IPS-15b (cell line): ENCODE data around the gene KNCN.
A peak's percentile ranks its signal among the peaks of the same experiment; 100 is the strongest.

Source experiments
- H3K27me3 ChIP-seq: one replicate; pipeline ENCODE4 v1.6.1; 2013; ENCODE audit warnings: low read length; ENCODE audit not compliant: control insufficient read depth, insufficient read depth
- H3K36me3 ChIP-seq: one replicate; pipeline ENCODE4 v1.6.1; 2013; ENCODE audit warnings: low read length; ENCODE audit not compliant: control insufficient read depth, insufficient read depth
- H3K4me1 ChIP-seq: one replicate; pipeline ENCODE4 v1.6.1; 2013; ENCODE audit warnings: mild to moderate bottlenecking, low read length; ENCODE audit not compliant: control insufficient read depth, insufficient read depth
- H3K4me3 ChIP-seq: one replicate; pipeline ENCODE4 v1.5.1; 2013; ENCODE audit warnings: low read depth, low read length
- H3K9ac ChIP-seq: one replicate; pipeline ENCODE4 v1.6.1; 2013; ENCODE audit warnings: low read depth, mild to moderate bottlenecking, low read length
- H3K9me3 ChIP-seq: one replicate; pipeline ENCODE4 v1.6.1; 2013; ENCODE audit warnings: mild to moderate bottlenecking, low read length; ENCODE audit not compliant: control insufficient read depth, insufficient read depth

KNCN gene

GRCh38 chr1:46517010-46517600 lies 34.3 kb downstream of the KNCN start:
- H3K36me3 ChIP-seq: no peaks in the 10 kb centered on the region
- peak overlapping the region; percentile 36 for H3K4me3 ChIP-seq
- H3K9ac ChIP-seq: no peak overlapping the region
- H3K4me1 ChIP-seq: peaks cover 31% of the 10 kb centered on the region
- H3K9me3 ChIP-seq: no peaks in the 10 kb centered on the region
- peaks cover 76% of the 10 kb centered on the region for H3K27me3 ChIP-seq

GRCh38 chr1:46516200-46516950 lies 35.1 kb downstream of the KNCN start:
- no peaks in the 10 kb centered on the region for H3K36me3 ChIP-seq
- no peak overlapping the region for H3K9ac ChIP-seq
- H3K4me1 ChIP-seq: peaks cover 33% of the 10 kb centered on the region
- peak overlapping the region; percentile 36 for H3K4me3 ChIP-seq
- H3K27me3 ChIP-seq: peaks cover 76% of the 10 kb centered on the region
- no peaks in the 10 kb centered on the region for H3K9me3 ChIP-seq

GRCh38 chr1:46515576-46515975 lies 35.9 kb downstream of the KNCN start:
- H3K27me3 ChIP-seq: peaks cover 73% of the 10 kb centered on the region
- H3K4me3 ChIP-seq: no peak overlapping the region
- peaks cover 34% of the 10 kb centered on the region for H3K4me1 ChIP-seq
- H3K9me3 ChIP-seq: no peaks in the 10 kb centered on the region
- no peaks in the 10 kb centered on the region for H3K36me3 ChIP-seq
- no peak overlapping the region for H3K9ac ChIP-seq

- Histone ChIP-seq H3K27me3 (peaks cover 71% of the 10 kb centered on the region), H3K9ac (no peak overlapping the region), H3K36me3 (no peaks in the 10 kb centered on the region), H3K9me3 (no peaks in the 10 kb centered on the region), H3K4me3 (no peak overlapping the region), H3K4me1 (peaks cover 26% of the 10 kb centered on the region)
These were observed 37.9 kb downstream of the KNCN start for GRCh38 chr1:46513536-46513935.

- no peaks in the 10 kb centered on the region for H3K36me3 ChIP-seq
- H3K9ac ChIP-seq: no peak overlapping the region
- H3K9me3 ChIP-seq: no peaks in the 10 kb centered on the region
- H3K4me1 ChIP-seq: peaks cover 20% of the 10 kb centered on the region
- peaks cover 63% of the 10 kb centered on the region for H3K27me3 ChIP-seq
- no peak overlapping the region for H3K4me3 ChIP-seq
These were observed 38.7 kb downstream of the KNCN start for GRCh38 chr1:46512792-46513190.

- H3K9ac ChIP-seq: no peak overlapping the region
- no peak overlapping the region for H3K4me3 ChIP-seq
- H3K4me1 ChIP-seq: peaks cover 17% of the 10 kb centered on the region
These were observed 39.2 kb downstream of the KNCN start for GRCh38 chr1:46512135-46512791.

GRCh38 chr1:46510998-46511365 lies 40.5 kb downstream of the KNCN start:
- Histone ChIP-seq H3K4me1 (peaks cover 8% of the 10 kb centered on the region), H3K9me3 (no peaks in the 10 kb centered on the region), H3K36me3 (no peaks in the 10 kb centered on the region), H3K27me3 (peaks cover 59% of the 10 kb centered on the region), H3K4me3 (no peak overlapping the region), H3K9ac (no peak overlapping the region)

More at GRCh38 chr1:46512135-46512791, 39.2 kb downstream of the KNCN start:
- Histone ChIP-seq H3K36me3 (no peaks in the 10 kb centered on the region), H3K9me3 (no peaks in the 10 kb centered on the region), H3K27me3 (peaks cover 65% of the 10 kb centered on the region)

- no peaks in the 10 kb centered on the region for H3K36me3 ChIP-seq
- no peak overlapping the region for H3K9ac ChIP-seq
- H3K9me3 ChIP-seq: no peaks in the 10 kb centered on the region
- peaks cover 8% of the 10 kb centered on the region for H3K4me1 ChIP-seq
- no peak overlapping the region for H3K4me3 ChIP-seq
- H3K27me3 ChIP-seq: peaks cover 54% of the 10 kb centered on the region
These were observed 41.0 kb downstream of the KNCN start for GRCh38 chr1:46510341-46510997.

- peaks cover 39% of the 10 kb centered on the region for H3K27me3 ChIP-seq
- no peaks in the 10 kb centered on the region for H3K9me3 ChIP-seq
- H3K4me1 ChIP-seq: peaks cover 8% of the 10 kb centered on the region
- no peak overlapping the region for H3K9ac ChIP-seq
- no peaks in the 10 kb centered on the region for H3K36me3 ChIP-seq
- H3K4me3 ChIP-seq: no peak overlapping the region
These were observed 42.7 kb downstream of the KNCN start for GRCh38 chr1:46508757-46509156.

- peaks cover 4% of the 10 kb centered on the region for H3K4me1 ChIP-seq
- H3K9me3 ChIP-seq: no peaks in the 10 kb centered on the region
- no peak overlapping the region for H3K9ac ChIP-seq
- no peak overlapping the region for H3K4me3 ChIP-seq
- peaks cover 42% of the 10 kb centered on the region for H3K27me3 ChIP-seq
- H3K36me3 ChIP-seq: no peaks in the 10 kb centered on the region
These were observed 44.8 kb downstream of the KNCN start for GRCh38 chr1:46506470-46507219.

GRCh38 chr1:46503421-46503820 lies 48.0 kb downstream of the KNCN start:
- Histone ChIP-seq H3K27me3 (peaks cover 51% of the 10 kb centered on the region), H3K36me3 (no peaks in the 10 kb centered on the region), H3K4me3 (no peak overlapping the region)

More at GRCh38 chr1:46503421-46503820, 48.0 kb downstream of the KNCN start:
- Histone ChIP-seq H3K9me3 (no peaks in the 10 kb centered on the region), H3K9ac (no peak overlapping the region), H3K4me1 (peaks cover 5% of the 10 kb centered on the region)
